Lung (tissue), 12 donors: ENCODE data around the gene OR2L2. TPM values are rescaled to one million over a fixed set of nuclear protein-coding genes. Genes with fewer than 3 reads are reported as not detected.

ENCODE experiments used
- ATAC-seq: fragments of 200-7000 bp; cut with Tn5 transposase; one replicate; pipeline ENCODE4 v1.9.1; 2020; ENCODE audit warnings: moderate number of reproducible peaks; ENCODE audit not compliant: insufficient read depth, low FRiP score
- DNase-seq, 3 donors: peaks; one replicate each; pipeline ENCODE4 v3.0.0-alpha.2; 2013 to 2017
- H3K27ac ChIP-seq, 2 donors: one replicate each; pipeline ENCODE4 v1.5.1; 2013; ENCODE audit warnings: mild to moderate bottlenecking in 2 of 2, moderate library complexity in 2 of 2, control low read depth in 1 of 2, inconsistent platforms in 1 of 2, low read depth in 1 of 2, low read length in 1 of 2
- H3K27me3 ChIP-seq, 3 donors: one replicate each; pipeline ENCODE4 v1.5.1; 2013; ENCODE audit warnings: low read length in 2 of 3; ENCODE audit not compliant: control insufficient read depth in 3 of 3, insufficient read depth in 3 of 3
- H3K36me3 ChIP-seq, 4 donors: one replicate each; pipeline ENCODE4 v1.5.1; 2013; ENCODE audit warnings: low read length in 4 of 4, mild to moderate bottlenecking in 1 of 4, moderate library complexity in 1 of 4; ENCODE audit not compliant: control insufficient read depth in 4 of 4, insufficient read depth in 4 of 4
- H3K4me1 ChIP-seq, 5 donors: one replicate each; pipeline ENCODE4 v1.5.1; 2013; ENCODE audit warnings: low read length in 5 of 5, mild to moderate bottlenecking in 2 of 5, moderate library complexity in 1 of 5; ENCODE audit not compliant: control insufficient read depth in 5 of 5, insufficient read depth in 5 of 5
- H3K4me3 ChIP-seq: one replicate; pipeline ENCODE4 v1.5.1; 2013; ENCODE audit warnings: mild to moderate bottlenecking, control low read depth, moderate library complexity
- H3K9ac ChIP-seq, 2 donors: one replicate each; pipeline ENCODE4 v1.5.1; 2013; ENCODE audit warnings: low read length in 2 of 2, control low read depth in 1 of 2; ENCODE audit not compliant: insufficient read depth in 1 of 2
- H3K9me3 ChIP-seq, 4 donors: one replicate each; pipeline ENCODE4 v1.5.1; 2013; ENCODE audit warnings: low read length in 3 of 4, mild to moderate bottlenecking in 1 of 4, moderate library complexity in 1 of 4; ENCODE audit not compliant: control insufficient read depth in 4 of 4, insufficient read depth in 3 of 4
- WGBS, 2 donors: extraction: QIAGEN DNeasy Blood & Tissue Kit; methylation state at CpG; one replicate each; pipeline ENCODE4 v1.1.7; 2013; 5-methylcytosine and 5-hydroxymethylcytosine counted together
- polyA plus RNA-seq, 2 donors: library from polyadenylated mRNA; stranded (reverse); fragments of 200-250 nt; gene quantifications; one replicate each; pipeline ENCODE4 v1.2.1, GENCODE V29; 2013
- total RNA-seq, 2 donors: library from RNA; depleted of rRNA in 1 of 2; stranded (reverse); fragments of >200 nt in 1 of 2; gene quantifications; one replicate each; pipeline ENCODE4 v1.2.1, GENCODE V29; 2014 to 2021
- TF ChIP-seq, protein P1 (sequence below): IDR thresholded peaks from 2 replicates; pipeline ENCODE4 v1.5.1; 2012; ENCODE audit warnings: mild to moderate bottlenecking; ENCODE audit errors: control extremely low read depth, extremely low read depth
- donor health status: control.
- donor health status: control.
- donor health status: Bipolar disorder and iron deficiency.
- donor health status: healthy.
- donor health status: DM: yes; HTN: yes; CAD: no.

OR2L2 gene
- total and polyA plus RNA-seq, 4 donors, result 0.09 TPM; not detected in 3

DNA sequence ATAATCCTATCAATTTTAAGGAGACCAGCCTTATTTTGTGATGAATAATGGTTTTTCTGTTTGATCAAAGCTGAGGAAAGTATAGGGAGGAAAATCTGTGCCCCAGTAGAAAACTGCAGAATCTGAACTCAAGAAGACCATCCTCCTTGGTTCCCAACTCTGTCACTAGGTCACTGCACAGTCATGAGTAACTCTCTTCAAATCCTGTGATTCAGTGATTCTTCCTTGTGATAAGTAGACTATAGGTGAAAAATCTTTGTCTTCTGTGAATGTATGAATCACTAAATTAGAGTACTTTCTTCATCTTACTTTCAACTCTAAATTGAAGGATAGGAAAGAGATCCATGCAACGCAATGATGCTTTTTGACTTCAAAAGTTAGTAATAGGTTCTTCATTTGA, 29.7 kb upstream of the OR2L2 start:
- no peak for DNase-seq
- WGBS, 2 donors, result 92 to 98% methylated on average over 1 of the region's 1 CpG
- TF ChIP-seq, protein P1, sequence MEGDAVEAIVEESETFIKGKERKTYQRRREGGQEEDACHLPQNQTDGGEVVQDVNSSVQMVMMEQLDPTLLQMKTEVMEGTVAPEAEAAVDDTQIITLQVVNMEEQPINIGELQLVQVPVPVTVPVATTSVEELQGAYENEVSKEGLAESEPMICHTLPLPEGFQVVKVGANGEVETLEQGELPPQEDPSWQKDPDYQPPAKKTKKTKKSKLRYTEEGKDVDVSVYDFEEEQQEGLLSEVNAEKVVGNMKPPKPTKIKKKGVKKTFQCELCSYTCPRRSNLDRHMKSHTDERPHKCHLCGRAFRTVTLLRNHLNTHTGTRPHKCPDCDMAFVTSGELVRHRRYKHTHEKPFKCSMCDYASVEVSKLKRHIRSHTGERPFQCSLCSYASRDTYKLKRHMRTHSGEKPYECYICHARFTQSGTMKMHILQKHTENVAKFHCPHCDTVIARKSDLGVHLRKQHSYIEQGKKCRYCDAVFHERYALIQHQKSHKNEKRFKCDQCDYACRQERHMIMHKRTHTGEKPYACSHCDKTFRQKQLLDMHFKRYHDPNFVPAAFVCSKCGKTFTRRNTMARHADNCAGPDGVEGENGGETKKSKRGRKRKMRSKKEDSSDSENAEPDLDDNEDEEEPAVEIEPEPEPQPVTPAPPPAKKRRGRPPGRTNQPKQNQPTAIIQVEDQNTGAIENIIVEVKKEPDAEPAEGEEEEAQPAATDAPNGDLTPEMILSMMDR, result no peak
- no peak for ATAC-seq
- no peaks in the 10 kb centered on the region for H3K36me3 ChIP-seq
- no peak overlapping the region for H3K4me3 ChIP-seq
- H3K27ac ChIP-seq, result no peak overlapping the region
- H3K9me3 ChIP-seq, result no peaks in the 10 kb centered on the region
- no peak overlapping the region for H3K9ac ChIP-seq
- H3K4me1 ChIP-seq, result no peaks in the 10 kb centered on the region
- H3K27me3 ChIP-seq, result no peaks in the 10 kb centered on the region

DNA sequence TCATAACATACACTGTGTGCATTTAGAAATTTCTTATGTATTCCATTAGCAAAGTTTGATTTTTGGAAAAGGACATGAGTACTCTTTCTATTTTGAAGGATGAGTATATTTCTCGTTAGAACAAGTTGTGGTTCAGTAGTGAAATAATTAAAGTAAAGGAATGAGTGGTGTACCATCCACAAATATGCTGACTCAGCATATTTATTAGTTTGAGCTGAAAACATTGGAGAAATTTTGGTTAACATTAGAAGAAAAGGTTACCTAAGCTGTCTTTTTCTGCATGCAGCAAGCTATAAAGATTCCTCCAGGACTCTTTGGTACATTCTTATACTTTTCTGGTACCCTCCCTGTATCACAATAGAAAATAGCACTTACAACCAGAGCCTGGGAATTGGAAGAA, 22.1 kb upstream of the OR2L2 start:
- no peaks in the 10 kb centered on the region for H3K4me1 ChIP-seq
- no peaks in the 10 kb centered on the region for H3K36me3 ChIP-seq
- H3K27ac ChIP-seq, result no peak overlapping the region
- TF ChIP-seq, protein P1, result no peak
- peaks cover 0 to 10% (median 8%) of the 10 kb centered on the region in 4 donors for H3K9me3 ChIP-seq
- no peak for ATAC-seq
- WGBS, 2 donors, result 52 to 70% methylated on average over 1 of the region's 1 CpG
- H3K9ac ChIP-seq, result no peak overlapping the region
- no peak for DNase-seq
- H3K27me3 ChIP-seq, result no peaks in the 10 kb centered on the region
- H3K4me3 ChIP-seq, result no peak overlapping the region

DNA sequence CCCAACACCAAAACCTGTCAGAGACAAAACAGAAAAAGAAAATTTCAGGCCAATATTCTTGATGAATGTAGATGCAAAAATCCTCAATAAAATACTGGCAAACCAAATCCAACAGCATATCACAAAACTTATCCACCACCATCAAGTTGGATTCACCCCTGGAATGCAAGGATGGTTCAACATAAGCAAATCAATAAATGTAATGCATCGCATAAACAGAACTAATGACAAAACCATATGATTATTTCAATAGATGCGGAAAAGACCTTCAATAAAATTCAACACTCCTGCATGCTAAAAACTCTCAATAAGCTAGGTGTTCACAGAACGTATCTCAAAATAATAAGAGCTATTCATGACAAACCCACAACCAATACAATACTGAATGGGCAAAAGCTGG, 20.2 kb upstream of the OR2L2 start:
- H3K9me3 ChIP-seq, result peaks cover 3 to 10% (median 8%) of the 10 kb centered on the region in 4 donors
- H3K4me3 ChIP-seq, result no peak overlapping the region
- no peaks in the 10 kb centered on the region for H3K27me3 ChIP-seq
- H3K9ac ChIP-seq, result no peak overlapping the region
- WGBS, 2 donors, result 84 to 92% methylated on average over 3 of the region's 3 CpGs
- no peak for DNase-seq
- no peak overlapping the region for H3K27ac ChIP-seq
- H3K4me1 ChIP-seq, result no peaks in the 10 kb centered on the region
- no peak for ATAC-seq
- no peaks in the 10 kb centered on the region for H3K36me3 ChIP-seq
- TF ChIP-seq, protein P1, result no peak

DNA sequence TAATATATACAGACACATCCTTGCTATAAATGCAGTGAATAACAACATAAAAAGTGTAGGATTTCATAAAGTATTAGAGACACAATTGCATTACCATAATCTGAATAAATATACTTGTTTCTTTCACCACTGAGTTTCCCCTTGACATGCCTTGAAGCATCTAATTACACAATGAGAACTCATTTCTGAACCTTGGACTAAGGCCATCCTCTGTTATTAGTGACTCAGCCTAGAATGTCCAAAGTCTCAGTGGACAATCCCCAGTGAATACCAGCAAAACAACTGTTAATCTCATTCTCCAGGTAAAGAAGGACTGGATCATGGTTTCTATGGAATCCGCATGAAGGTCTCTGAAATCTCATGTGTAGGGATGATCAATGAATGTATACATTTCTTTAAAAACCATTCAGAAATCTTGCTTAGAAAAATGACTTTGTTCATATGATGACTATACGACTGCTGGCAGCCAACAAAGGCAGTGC, 16.6 kb upstream of the OR2L2 start, which contains the start of gene OR2L5:
OR2L5 (plus strand) TSS at position 432 of the 482 bp plus-strand sequence. CDS start 8,288 bp downstream, outside the sequence.
- DNase-seq (no peak), ATAC-seq (no peak)
- H3K9ac ChIP-seq, result no peak within 1 kb of the TSS
- WGBS, 2 donors, result 89 to 95% methylated on average over 2 of the region's 2 CpGs
- TF ChIP-seq, protein P1, result no peak
- H3K4me1 ChIP-seq, result no peaks in the 10 kb centered on the region
- H3K4me3 ChIP-seq, result no peak within 1 kb of the TSS
- H3K9me3 ChIP-seq, result peaks cover 2 to 10% (median 4%) of the 10 kb centered on the region in 4 donors
- no peaks in the 10 kb centered on the region for H3K27me3 ChIP-seq
- no peaks in the 10 kb centered on the region for H3K36me3 ChIP-seq
- H3K27ac ChIP-seq, result no peak within 1 kb of the TSS
